ENCODE measurements around the gene CAND2.

Gene CAND2

DNA sequence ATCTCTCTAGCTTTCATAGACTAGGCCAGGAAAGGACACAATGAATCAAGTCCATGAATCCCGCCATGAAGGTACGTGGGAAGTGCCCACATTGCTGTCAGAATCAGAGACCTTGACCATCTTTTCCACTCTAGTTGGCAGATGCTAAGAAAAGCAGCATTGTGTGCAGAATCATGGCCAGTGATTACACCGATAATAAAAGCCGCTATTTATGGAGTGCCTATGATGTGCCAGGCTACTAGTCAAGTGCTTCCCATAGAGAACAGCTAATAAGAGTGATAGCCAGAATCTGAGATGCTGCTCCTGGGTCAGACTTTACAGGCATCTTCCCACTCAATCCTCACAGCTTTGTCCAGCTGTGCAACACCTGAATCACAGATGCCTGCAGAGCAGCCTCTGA lies 58.1 kb downstream of the CAND2 start:
- no peak for TF ChIP-seq CTCF (IDR thresholded peaks at IDR 0.05; ENCODE audit: low read depth, low read length)
- no peaks in the 10 kb centered on the region for H3K27me3 ChIP-seq
- H3K4me1 ChIP-seq = no peaks in the 10 kb centered on the region
- no peaks in the 10 kb centered on the region for H3K36me3 ChIP-seq
- no peaks in the 10 kb centered on the region for H3K9me3 ChIP-seq
- H3K4me3 ChIP-seq (ENCODE audit: low read depth, low read length) = no peak overlapping the region
- no peak for DNase-seq

DNA sequence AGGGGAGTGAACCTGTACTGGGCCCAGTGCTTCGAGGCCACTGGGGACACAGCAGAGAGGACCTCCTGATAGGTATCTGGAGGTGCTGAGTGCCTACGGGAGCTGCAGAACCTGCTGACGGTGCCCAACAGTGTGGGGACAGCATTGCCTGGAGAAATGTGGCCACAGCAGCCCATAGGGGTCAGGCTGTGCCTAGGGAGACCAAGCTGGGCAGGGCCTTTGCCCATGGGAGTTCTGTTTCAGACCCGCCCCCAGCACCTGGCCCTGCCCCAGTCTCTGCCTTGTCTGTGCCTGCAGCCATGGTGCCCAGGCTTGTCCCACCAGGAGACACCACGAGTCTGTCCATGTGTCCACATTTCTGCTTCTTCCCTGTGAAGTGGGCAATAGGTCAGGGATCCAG lies 60.1 kb downstream of the CAND2 start:
- no peaks in the 10 kb centered on the region for H3K4me1 ChIP-seq
- TF ChIP-seq CTCF (IDR thresholded peaks at IDR 0.05; ENCODE audit: low read depth, low read length) = no peak
- H3K9me3 ChIP-seq = no peaks in the 10 kb centered on the region
- H3K4me3 ChIP-seq (ENCODE audit: low read depth, low read length) = no peak overlapping the region
- no peaks in the 10 kb centered on the region for H3K36me3 ChIP-seq
- no peaks in the 10 kb centered on the region for H3K27me3 ChIP-seq
- DNase-seq = no peak

DNA sequence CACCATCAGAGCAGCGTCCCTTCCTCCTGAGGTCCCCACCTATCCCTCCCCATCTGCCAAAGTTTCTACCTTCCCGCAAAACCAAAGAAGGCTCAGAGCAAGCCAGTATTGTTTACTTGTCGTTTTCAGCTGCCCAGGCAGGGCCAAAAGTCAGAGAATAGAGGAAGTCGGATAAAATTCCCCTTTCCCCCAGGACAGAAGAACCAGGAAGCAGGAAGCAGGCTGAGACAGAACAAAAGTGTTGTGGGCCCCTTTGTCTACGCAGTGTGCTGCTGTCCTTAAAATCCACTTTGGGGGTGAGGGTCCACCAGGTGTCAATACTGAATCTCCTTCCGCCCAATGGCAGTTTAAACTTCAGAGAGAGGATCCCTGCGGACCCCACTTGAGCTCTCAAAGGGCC lies 63.4 kb downstream of the CAND2 start:
- no peaks in the 10 kb centered on the region for H3K27me3 ChIP-seq
- TF ChIP-seq CTCF (IDR thresholded peaks at IDR 0.05; ENCODE audit: low read depth, low read length) = no peak

DNA sequence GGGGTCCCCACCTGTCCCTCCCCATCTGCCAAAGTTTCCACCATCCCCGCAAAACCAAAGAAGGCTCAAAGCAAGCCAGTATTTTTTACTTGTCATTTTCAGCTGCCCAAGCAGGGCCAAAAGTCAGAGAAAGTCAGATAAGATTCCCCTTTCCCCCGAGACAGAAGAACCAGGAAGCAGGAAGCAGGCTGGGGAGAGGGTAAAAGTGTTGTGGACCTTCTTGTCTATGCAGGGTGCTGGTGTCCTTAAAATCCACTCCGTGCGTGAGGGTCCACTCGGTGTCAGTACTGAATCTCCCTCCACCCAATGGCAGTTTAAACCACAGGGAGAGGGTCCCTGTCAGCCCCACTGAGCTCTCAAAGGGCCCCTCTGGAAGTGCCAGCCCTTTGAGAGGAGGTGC lies 65.1 kb downstream of the CAND2 start:
- H3K36me3 ChIP-seq = no peaks in the 10 kb centered on the region
- H3K27me3 ChIP-seq = no peaks in the 10 kb centered on the region
- no peak overlapping the region for H3K4me3 ChIP-seq (ENCODE audit: low read depth, low read length)
- no peak for TF ChIP-seq CTCF (IDR thresholded peaks at IDR 0.05; ENCODE audit: low read depth, low read length)
- no peaks in the 10 kb centered on the region for H3K9me3 ChIP-seq
- DNase-seq = no peak
- no peaks in the 10 kb centered on the region for H3K4me1 ChIP-seq

More for the DNA sequence above, 63.4 kb downstream of the CAND2 start:
- Histone ChIP-seq H3K36me3 (no peaks in the 10 kb centered on the region), H3K4me1 (no peaks in the 10 kb centered on the region), H3K9me3 (no peaks in the 10 kb centered on the region), H3K4me3 (ENCODE audit: low read depth, low read length) (no peak overlapping the region)
- no peak for DNase-seq

GRCh38 chr3:12862387-12862786 lies 65.9 kb downstream of the CAND2 start:
- no peak for DNase-seq
- Histone ChIP-seq H3K36me3 (no peaks in the 10 kb centered on the region), H3K4me3 (ENCODE audit: low read depth, low read length) (no peak overlapping the region), H3K9me3 (no peaks in the 10 kb centered on the region), H3K27me3 (no peaks in the 10 kb centered on the region), H3K4me1 (no peaks in the 10 kb centered on the region)
- no peak for TF ChIP-seq CTCF (IDR thresholded peaks at IDR 0.05; ENCODE audit: low read depth, low read length)

GRCh38 chr3:12865271-12865670 lies 68.8 kb downstream of the CAND2 start:
- no peak for TF ChIP-seq CTCF (IDR thresholded peaks at IDR 0.05; ENCODE audit: low read depth, low read length)
- Histone ChIP-seq H3K9me3 (no peaks in the 10 kb centered on the region), H3K4me3 (ENCODE audit: low read depth, low read length) (no peak overlapping the region), H3K36me3 (no peaks in the 10 kb centered on the region), H3K4me1 (peaks cover 4% of the 10 kb centered on the region; the same call in 1 of the 2 replicates), H3K27me3 (no peaks in the 10 kb centered on the region)
- no peak for DNase-seq
